ENCODE results near the gene CBR3.
"Not testable (repeated sequence)": the region's sequence is repeated elsewhere in the genome, so short reads cannot be mapped to it uniquely, and the experiment has no call there.

The CBR3 gene

GRCh38 chr21:36097427-36098181 is 37.3 kb upstream of the CBR3 start:
- no peak for TF ChIP-seq CTCF (IDR thresholded peaks at IDR 0.05; ENCODE audit: low read depth, low read length, missing control alignments)
- no peak overlapping the region for H3K4me3 ChIP-seq (ENCODE audit: low read depth, low read length)
- no peak for DNase-seq (ENCODE audit: low read depth)

- no peak for TF ChIP-seq CTCF (IDR thresholded peaks at IDR 0.05; ENCODE audit: low read depth, low read length, missing control alignments)
- DNase-seq (ENCODE audit: low read depth): no peak
Observed at GRCh38 chr21:36098182-36098532, 36.7 kb upstream of the CBR3 start.

GRCh38 chr21:36099000-36099399 is 35.9 kb upstream of the CBR3 start:
- TF ChIP-seq CTCF (IDR thresholded peaks at IDR 0.05; ENCODE audit: low read depth, low read length, missing control alignments): no peak
- DNase-seq (ENCODE audit: low read depth): no peak
- H3K4me3 ChIP-seq (ENCODE audit: low read depth, low read length): no peak overlapping the region

More at GRCh38 chr21:36098182-36098532, 36.7 kb upstream of the CBR3 start:
- no peak overlapping the region for H3K4me3 ChIP-seq (ENCODE audit: low read depth, low read length)

- not testable (repeated sequence) for H3K4me3 ChIP-seq (ENCODE audit: low read depth, low read length); DNase-seq (ENCODE audit: low read depth)
Observed at GRCh38 chr21:36099695-36100211, 35.1 kb upstream of the CBR3 start.

- no peak for TF ChIP-seq CTCF (IDR thresholded peaks at IDR 0.05; ENCODE audit: low read depth, low read length, missing control alignments)
Observed at GRCh38 chr21:36100971-36101641, 33.8 kb upstream of the CBR3 start.

GRCh38 chr21:36103434-36103833 is 31.4 kb upstream of the CBR3 start:
- no peak for DNase-seq (ENCODE audit: low read depth)
- TF ChIP-seq CTCF (IDR thresholded peaks at IDR 0.05; ENCODE audit: low read depth, low read length, missing control alignments): no peak
- no peak overlapping the region for H3K4me3 ChIP-seq (ENCODE audit: low read depth, low read length)

More at GRCh38 chr21:36100971-36101641, 33.8 kb upstream of the CBR3 start:
- H3K4me3 ChIP-seq (ENCODE audit: low read depth, low read length): no peak overlapping the region
- no peak for DNase-seq (ENCODE audit: low read depth)

GRCh38 chr21:36104317-36105300 is 30.3 kb upstream of the CBR3 start:
- no peak overlapping the region for H3K4me3 ChIP-seq (ENCODE audit: low read depth, low read length)
- DNase-seq (ENCODE audit: low read depth): no peak
- no peak for TF ChIP-seq CTCF (IDR thresholded peaks at IDR 0.05; ENCODE audit: low read depth, low read length, missing control alignments)
